OCI-LY3 (cell line): Measurements from ENCODE around the gene ADGRV1.

Experiments
- H2AFZ ChIP-seq: fragments of 200-600, 300-600 bp; shearing (Covaris generic); 2 replicates; pipeline ENCODE4 v1.6.0; 2014; ENCODE audit warnings: antibody characterized with exemption, low read depth, low read length
- H3K27ac ChIP-seq: fragments of 200-600, 300-600 bp; sonication (generic); 2 replicates; pipeline ENCODE4 v1.5.1; 2014; ENCODE audit warnings: mild to moderate bottlenecking, low read length, moderate library complexity, mixed read lengths
- H3K27me3 ChIP-seq: fragments of 200-600, 300-600 bp; sonication (generic); 2 replicates; pipeline ENCODE4 v1.6.1; 2014; ENCODE audit warnings: low read depth, low read length, mixed read lengths
- H3K36me3 ChIP-seq: fragments of 200-600, 300-600 bp; sonication (generic); replicated peaks from 2 replicates; pipeline ENCODE3; 2014; ENCODE audit warnings: low read depth, low read length, mixed read lengths
- H3K4me1 ChIP-seq: fragments of 300-600, 200-600 bp; sonication (generic); 2 replicates; pipeline ENCODE4 v1.6.1; 2014; ENCODE audit warnings: low read length, mixed read lengths
- H3K4me2 ChIP-seq: fragments of 200-600, 300-600 bp; sonication (generic); 2 replicates; pipeline ENCODE4 v1.6.1; 2014; ENCODE audit warnings: low read length, mixed read lengths
- H3K4me3 ChIP-seq: fragments of 300-600, 200-600 bp; sonication (generic); 2 replicates; pipeline ENCODE4 v1.5.1; 2014; ENCODE audit warnings: antibody characterized with exemption, mild to moderate bottlenecking, low read length, moderate library complexity
- H3K79me2 ChIP-seq: fragments of 300-600, 200-600 bp; shearing (Covaris generic); 2 replicates; pipeline ENCODE4 v1.6.1; 2014; ENCODE audit warnings: mild to moderate bottlenecking, low read length, mixed read lengths
- H3K9ac ChIP-seq: fragments of 300-600, 200-600 bp; shearing (Covaris generic); 2 replicates; pipeline ENCODE4 v1.6.0; 2014; ENCODE audit warnings: mild to moderate bottlenecking, low read length, moderate library complexity
- H3K9me3 ChIP-seq: fragments of 200-600, 300-600 bp; shearing (Covaris generic); 2 replicates; pipeline ENCODE4 v1.6.1; 2014; ENCODE audit warnings: low read length, mixed read lengths; ENCODE audit not compliant: insufficient read depth
- H4K20me1 ChIP-seq: fragments of 200-600, 300-600 bp; sonication (generic); 2 replicates; pipeline ENCODE4 v1.6.1; 2016; ENCODE audit warnings: low read length, mixed read lengths; ENCODE audit not compliant: insufficient read depth
- CTCF ChIP-seq: fragments of 200-600, 300-600 bp; sonication (generic); IDR thresholded peaks from 2 replicates; pipeline ENCODE4 v1.5.1; 2014; ENCODE audit warnings: antibody characterized with exemption, low read length, low read depth
- EZH2phosphoT487 ChIP-seq: fragments of 200-600 bp; shearing (Covaris generic); IDR thresholded peaks from 2 replicates; pipeline ENCODE4 v1.6.1; 2018; ENCODE audit warnings: antibody characterized with exemption, mixed run types, low read depth

Gene ADGRV1

GRCh38 chr5:90911169-90911568 lies 352.6 kb downstream of the ADGRV1 start:
- Histone ChIP-seq H3K4me3 (no peak overlapping the region), H3K27ac (no peak overlapping the region), H4K20me1 (no peaks in the 10 kb centered on the region), H3K27me3 (no peaks in the 10 kb centered on the region), H2AFZ (no peak overlapping the region), H3K9me3 (no peaks in the 10 kb centered on the region), H3K9ac (no peak overlapping the region), H3K4me2 (no peak overlapping the region), H3K79me2 (no peaks in the 10 kb centered on the region), H3K4me1 (no peaks in the 10 kb centered on the region), H3K36me3 (no peaks in the 10 kb centered on the region)
- no peak for TF ChIP-seq CTCF
- no peak for TF ChIP-seq EZH2phosphoT487

- H4K20me1 ChIP-seq: no peaks in the 10 kb centered on the region
- no peak overlapping the region for H3K4me3 ChIP-seq
- no peaks in the 10 kb centered on the region for H3K79me2 ChIP-seq
- H3K4me2 ChIP-seq: no peak overlapping the region
- TF ChIP-seq EZH2phosphoT487 (no peak), CTCF (no peak)
- H3K4me1 ChIP-seq: no peaks in the 10 kb centered on the region
- no peaks in the 10 kb centered on the region for H3K9me3 ChIP-seq
- no peak overlapping the region for H3K9ac ChIP-seq
- H2AFZ ChIP-seq: no peak overlapping the region
- no peaks in the 10 kb centered on the region for H3K36me3 ChIP-seq
- no peak overlapping the region for H3K27ac ChIP-seq
- no peaks in the 10 kb centered on the region for H3K27me3 ChIP-seq
Measured at GRCh38 chr5:90912476-90912875, 353.9 kb downstream of the ADGRV1 start.

GRCh38 chr5:90915393-90915792 lies 356.8 kb downstream of the ADGRV1 start:
- H2AFZ ChIP-seq: no peak overlapping the region
- H3K9me3 ChIP-seq: no peaks in the 10 kb centered on the region
- H4K20me1 ChIP-seq: no peaks in the 10 kb centered on the region
- TF ChIP-seq CTCF: no peak
- no peak for TF ChIP-seq EZH2phosphoT487
- H3K36me3 ChIP-seq: no peaks in the 10 kb centered on the region
- H3K4me1 ChIP-seq: no peaks in the 10 kb centered on the region
- H3K4me3 ChIP-seq: no peak overlapping the region
- H3K79me2 ChIP-seq: no peaks in the 10 kb centered on the region
- no peak overlapping the region for H3K27ac ChIP-seq
- no peak overlapping the region for H3K9ac ChIP-seq
- no peaks in the 10 kb centered on the region for H3K27me3 ChIP-seq
- H3K4me2 ChIP-seq: no peak overlapping the region

GRCh38 chr5:90916947-90917800 lies 358.6 kb downstream of the ADGRV1 start:
- no peak for TF ChIP-seq EZH2phosphoT487
- TF ChIP-seq CTCF: no peak
- H3K27ac ChIP-seq: no peak overlapping the region
- no peak overlapping the region for H3K9ac ChIP-seq
- no peaks in the 10 kb centered on the region for H4K20me1 ChIP-seq
- no peaks in the 10 kb centered on the region for H3K27me3 ChIP-seq
- H3K36me3 ChIP-seq: no peaks in the 10 kb centered on the region
- no peak overlapping the region for H3K4me3 ChIP-seq
- H3K4me1 ChIP-seq: no peaks in the 10 kb centered on the region
- no peaks in the 10 kb centered on the region for H3K79me2 ChIP-seq
- no peak overlapping the region for H3K4me2 ChIP-seq
- no peak overlapping the region for H2AFZ ChIP-seq
- no peaks in the 10 kb centered on the region for H3K9me3 ChIP-seq
